GM18517 (cell line): ENCODE measurements around the gene CDCA3.

Experiments used
- ATAC-seq: cut with Tn5 transposase; IDR thresholded peaks from one replicate; pipeline ENCODE4 v1.9.1; 2021; ENCODE audit warnings: mild to moderate bottlenecking, moderate library complexity; ENCODE audit not compliant: unreplicated experiment

Gene CDCA3

GRCh38 chr12:6833189-6833890 is 17.7 kb downstream of the CDCA3 start:
- no peak for ATAC-seq

- no peak for ATAC-seq
These were observed 19.0 kb downstream of the CDCA3 start for GRCh38 chr12:6832125-6832524.

DNA sequence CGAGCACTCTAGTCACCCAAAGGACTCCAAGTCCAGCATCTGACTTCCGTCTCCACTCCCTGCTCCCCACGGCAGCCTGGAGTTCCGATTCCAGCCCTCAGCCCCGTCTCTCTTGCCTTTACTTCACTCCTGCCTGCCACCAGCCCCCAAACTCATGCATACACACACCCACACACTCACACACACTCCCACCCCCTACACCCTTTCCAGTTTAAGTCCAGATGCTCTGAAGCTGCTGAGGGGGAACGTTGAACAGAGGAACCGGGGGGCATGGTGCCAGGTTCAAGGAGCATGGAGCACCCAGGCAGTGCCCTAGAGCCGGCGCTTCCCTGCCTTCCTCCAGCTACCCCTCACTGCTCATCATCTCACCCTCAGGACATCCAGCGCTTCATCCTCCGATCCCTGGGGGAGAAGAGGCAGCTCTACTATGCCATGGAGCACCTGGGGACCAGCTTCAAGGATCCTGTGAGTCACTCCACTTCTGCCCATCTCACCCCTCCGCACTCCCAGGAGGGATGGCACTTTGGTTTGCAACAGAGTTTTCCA is 19.6 kb downstream of the CDCA3 start:
- ATAC-seq = no peak

DNA sequence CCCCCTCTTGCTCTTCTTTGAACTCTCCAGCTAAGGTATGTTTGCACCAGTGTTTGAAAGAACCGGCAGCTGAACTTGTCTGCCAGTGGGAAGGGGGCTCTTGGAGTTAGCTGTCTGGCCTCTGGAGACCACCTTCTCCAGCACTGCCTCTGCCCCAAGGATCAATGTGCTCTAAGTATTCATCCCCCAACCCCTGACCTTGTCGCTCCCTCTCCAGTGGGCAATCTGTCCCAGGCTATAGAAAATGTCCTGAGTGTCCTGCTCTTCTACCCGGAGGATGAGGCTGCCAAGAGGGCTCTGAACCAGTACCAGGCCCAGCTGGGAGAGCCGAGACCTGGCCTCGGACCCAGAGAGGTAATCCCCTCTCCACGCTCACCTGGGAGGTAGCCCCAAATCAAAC is 20.1 kb downstream of the CDCA3 start:
- no peak for ATAC-seq

DNA sequence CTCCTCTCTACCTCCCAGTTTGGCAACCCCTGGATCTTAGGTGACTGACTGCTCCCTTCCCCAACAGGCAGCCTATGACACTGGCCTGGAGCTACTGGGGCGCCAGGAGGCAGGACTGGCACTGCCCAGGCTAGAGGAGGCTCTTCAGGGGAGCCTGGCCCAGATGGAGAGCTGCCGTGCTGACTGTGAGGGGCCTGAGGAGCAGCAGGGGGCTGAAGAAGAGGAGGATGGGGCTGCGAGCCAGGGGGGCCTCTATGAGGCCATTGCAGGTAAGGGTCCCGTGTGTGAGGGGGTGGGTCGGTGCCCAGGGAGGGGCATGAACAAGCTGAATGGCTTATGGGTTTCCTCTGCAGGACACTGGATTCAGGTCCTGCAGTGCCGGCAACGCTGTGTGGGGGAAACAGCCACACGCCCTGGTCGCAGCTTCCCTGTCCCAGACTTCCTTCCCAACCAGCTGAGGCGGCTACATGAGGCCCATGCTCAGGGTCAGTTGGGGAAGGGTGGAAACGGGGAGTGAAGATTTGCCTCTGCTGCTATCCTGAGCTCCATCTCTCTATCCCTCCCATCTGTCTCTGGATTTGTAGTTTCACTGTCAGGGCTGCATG is 20.7 kb downstream of the CDCA3 start:
- no peak for ATAC-seq

DNA sequence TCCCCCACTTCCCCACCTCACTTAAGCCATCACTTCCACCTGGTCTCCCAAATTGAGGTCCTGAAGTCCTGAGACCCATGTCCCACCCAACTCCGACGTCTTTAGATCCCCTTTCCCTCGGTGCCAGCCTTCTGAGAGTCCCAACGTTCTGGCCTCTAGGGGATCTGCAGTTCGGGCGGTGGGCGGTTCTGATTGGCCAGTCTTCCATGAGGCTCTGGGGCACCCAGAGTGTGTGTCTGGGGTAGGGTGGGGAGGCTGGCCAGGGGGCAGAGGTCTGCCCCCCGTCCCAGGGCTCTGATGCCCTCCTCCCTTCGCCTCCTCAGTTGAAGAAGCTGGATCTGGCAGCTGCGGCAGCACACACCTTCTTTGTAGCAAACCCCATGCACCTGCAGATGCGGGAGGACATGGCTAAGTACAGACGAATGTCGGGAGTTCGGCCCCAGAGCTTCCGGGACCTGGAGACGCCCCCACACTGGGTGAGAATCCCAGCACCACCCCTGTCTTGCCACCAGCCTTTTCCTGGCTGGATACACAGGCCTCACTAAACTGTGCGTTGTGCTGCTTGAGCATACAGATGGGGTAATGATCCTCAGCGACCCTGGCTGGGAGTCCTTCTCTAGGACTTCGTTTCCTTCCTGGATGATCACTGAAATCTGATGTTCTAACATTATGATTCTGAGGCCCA is 21.4 kb downstream of the CDCA3 start:
- ATAC-seq = no peak

DNA sequence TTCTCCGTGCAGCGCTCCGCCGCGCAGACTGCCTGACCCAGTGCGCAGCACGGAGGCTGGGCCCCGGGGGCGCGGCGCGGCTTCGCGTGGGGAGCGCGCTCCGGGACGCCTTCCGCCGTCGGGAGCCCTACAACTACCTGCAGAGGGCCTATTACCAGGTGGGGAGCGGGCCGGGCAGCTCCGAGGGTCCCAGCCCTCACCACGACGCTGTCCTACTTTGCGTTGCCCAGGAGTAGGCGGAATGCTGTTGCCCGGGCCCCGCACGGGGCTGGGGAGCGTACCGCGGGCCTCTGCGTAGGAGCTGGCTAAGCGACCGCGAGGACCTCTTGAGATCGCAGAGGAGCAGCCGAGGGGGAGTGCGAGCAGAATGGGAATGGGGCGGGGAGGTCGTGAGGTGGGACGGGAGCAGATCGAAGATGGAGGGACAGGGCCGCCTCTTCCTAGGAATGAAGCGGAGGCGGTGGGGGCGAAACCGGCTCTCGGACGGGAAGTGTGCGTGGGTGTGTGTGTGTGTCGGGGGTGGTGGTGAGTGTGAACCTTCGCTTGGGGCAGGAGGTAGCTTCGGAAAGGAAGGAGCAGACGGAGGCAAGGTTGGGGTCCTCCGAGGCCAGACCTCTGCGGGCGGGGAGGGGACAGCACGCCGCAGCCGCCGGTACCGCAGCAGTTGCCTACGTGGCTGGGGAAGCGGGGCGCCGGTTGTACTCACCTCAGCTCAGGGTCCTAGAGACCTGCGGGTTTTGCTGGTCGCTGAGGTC is 22.1 kb downstream of the CDCA3 start:
- no peak for ATAC-seq

DNA sequence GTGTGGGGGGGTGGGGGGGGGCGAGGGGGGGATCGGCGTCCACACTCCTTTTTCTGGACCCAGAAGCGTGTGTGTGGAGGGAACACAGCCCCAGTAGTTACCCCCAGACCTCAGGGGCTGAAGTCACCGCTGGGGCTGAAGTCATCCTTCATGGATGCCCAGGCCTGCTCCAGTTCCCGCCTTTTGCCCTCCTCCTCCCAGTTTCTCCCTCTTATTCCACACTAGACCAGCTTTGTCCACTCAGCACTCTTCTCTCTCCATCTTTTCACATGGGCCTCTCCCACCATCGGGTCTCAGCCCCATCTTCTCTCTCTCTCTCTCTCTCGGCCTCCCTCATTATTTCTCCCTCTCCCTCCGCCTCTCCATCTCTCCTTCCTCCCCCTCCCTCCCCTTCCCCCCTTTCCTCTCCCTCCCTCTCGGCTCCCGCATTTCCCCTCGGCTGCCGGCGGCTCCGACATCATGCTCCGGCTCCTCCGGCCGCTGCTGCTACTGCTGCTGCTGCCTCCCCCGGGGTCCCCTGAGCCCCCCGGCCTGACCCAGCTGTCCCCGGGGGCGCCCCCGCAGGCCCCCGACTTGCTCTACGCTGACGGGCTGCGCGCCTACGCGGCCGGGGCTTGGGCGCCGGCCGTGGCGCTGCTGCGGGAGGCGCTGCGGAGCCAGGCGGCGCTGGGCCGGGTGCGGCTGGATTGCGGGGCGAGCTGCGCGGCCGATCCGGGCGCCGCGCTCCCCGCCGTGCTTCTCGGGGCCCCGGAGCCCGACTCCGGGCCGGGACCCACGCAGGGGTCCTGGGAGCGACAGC is 22.9 kb downstream of the CDCA3 start, which contains the start of gene P3H3:
Gene P3H3 (plus strand): TSS at position 426 of the 799 bp plus-strand sequence. CDS start 34 bp downstream, at position 460.
- ATAC-seq = no peak

DNA sequence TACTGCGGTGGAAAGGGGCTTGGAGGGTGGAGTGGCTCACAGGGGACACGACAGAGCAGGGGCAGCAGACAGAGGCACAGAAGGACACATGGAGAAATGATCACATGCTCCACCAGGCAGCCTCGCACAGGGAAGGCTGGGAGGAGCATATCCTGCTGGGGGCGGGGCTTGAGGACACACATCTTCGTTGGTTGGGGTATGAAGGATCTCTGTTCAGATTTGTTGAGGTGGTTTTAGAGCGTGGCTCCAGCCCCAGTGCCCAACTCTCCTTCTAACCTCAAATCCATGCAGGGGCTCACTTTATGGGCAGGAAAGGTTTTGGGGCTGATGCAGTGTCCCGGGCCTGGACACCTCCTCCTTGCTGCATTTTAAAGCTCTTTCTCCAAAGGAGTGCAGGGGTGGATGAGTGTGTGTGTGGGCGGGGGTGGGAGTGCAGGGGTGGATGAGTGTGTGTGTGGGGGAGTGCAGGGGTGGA is 23.6 kb downstream of the CDCA3 start:
- no peak for ATAC-seq

GRCh38 chr12:6826734-6827436 is 24.2 kb downstream of the CDCA3 start:
- no peak for ATAC-seq

DNA sequence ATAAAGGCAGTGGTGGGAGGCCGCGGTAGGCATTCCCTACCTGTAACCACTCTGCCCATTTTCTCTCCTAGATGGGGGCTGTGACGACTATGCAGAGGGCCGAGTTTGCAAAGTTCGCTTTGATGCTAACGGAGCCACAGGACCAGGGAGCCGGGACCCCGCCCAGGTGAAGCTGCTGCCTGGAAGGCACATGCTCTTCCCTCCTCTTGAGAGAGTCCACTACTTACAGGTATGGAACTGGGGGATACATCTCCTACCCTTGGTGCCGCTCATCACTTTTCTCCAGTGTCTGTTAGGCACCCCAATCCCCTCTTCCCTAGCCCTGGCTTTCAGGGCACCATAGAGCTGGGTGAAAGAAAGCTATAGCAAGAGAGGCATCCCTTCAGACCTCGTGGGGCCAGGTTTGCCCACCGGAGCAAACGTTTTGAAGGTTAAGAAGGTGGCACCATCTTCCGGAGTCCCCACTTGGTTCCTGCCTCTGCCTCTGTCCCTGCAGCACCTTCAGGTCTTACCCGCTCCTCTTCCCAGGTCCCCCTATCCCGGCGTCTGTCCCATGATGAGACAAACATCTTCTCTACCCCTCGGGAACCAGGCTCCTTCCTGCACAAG is 24.9 kb downstream of the CDCA3 start:
- ATAC-seq = no peak

DNA sequence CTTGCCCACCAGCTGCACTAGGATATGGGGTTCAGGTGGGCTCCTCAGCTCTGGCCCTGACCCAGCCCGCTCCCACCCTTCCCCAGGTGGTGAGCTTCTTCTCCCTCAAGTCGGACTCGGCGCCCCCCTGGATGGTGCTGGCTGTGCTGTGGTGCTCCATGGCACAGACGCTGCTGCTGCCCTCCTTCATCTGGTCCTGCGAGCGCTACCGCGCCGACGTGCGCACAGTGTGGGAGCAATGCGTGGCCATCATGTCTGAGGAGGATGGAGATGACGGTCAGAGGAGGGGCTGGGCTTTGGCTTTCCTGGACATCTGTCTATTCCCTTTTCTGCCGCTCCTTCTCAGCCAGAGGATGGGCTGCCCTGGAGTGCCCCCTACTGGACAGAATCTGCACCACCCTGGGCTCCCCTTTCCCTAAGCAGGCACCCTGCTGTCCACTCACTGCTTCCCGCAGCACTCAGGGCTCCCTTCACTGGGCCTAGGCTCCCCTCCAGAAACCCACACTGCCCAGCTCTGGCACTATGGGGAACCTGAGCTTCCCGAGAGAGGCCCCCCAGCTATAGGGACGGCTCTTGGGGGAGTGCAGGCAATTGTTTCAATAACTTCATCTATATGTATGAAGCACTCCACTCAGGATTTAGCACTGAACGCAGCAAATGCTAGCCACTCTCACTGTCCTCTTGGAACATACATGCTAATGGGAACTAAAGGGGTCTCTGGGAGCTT is 25.5 kb downstream of the CDCA3 start:
- no peak for ATAC-seq

GRCh38 chr12:6824901-6825381 is 26.1 kb downstream of the CDCA3 start:
- no peak for ATAC-seq

DNA sequence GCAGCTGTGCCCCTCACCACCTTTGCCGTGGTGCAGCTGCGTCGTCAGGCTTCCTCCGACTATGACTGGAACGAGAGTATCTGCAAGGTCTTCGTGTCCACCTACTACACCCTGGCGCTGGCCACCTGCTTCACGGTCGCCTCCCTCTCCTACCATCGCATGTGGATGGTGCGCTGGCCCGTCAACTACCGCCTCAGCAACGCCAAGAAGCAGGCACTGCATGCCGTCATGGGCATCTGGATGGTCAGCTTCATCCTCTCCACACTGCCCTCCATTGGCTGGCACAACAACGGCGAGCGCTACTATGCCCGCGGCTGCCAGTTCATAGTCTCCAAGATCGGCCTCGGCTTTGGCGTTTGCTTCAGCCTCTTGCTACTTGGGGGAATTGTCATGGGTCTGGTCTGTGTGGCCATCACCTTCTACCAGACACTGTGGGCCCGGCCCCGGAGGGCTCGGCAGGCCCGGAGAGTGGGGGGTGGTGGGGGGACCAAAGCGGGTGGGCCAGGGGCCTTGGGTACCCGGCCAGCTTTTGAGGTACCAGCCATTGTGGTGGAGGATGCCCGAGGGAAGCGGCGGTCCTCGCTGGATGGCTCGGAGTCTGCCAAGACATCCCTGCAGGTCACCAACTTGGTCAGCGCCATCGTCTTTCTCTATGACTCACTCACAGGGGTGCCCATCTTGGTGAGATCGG is 26.9 kb downstream of the CDCA3 start:
- ATAC-seq = no peak

DNA sequence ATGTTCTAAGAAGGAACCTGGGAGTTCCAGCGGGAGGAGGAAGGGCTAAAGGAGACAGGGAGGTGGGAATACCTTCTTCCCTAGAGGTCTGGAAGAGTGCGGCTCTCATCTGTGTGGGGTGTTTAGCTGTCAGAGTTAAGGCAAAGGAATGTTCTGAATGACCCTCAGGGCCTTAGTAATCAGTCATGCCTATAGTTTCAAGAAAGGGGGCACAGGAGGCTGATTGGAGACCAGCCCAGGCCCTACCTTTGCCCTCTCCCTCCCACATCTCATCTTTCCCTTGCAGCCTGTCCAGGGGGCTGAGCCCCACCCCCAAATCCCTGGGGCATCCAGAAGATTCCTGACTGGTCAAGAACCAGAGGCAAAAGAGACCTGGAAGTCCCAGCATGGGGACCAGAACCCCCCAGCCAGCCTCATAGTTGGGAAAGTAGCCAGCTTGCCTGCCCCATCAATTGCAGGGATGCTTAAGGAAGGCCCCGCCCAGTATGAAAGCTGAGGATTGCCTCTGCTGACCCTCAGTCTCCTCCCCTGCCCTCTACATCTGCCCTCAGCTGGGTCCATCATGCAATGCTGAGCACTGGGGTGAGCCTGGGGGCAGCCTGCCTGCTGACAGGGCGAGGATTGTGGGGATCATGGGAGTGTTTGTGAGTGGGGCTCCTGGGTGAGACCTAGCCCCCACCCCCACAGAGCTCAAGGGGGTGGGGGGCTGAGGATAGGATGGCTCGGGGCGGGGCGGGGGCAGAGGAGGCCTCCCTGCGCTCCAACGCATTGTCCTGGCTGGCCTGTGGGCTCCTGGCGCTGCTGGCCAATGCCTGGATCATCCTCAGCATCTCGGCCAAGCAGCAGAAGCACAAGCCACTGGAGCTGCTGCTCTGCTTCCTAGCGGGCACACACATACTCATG is 27.7 kb downstream of the CDCA3 start:
- ATAC-seq = no peak

- ATAC-seq = no peak
These were observed 28.5 kb downstream of the CDCA3 start for GRCh38 chr12:6822426-6823135.
